T-cell (primary cell): ENCODE results near the gene TLE3. TPM values are rescaled to one million over a fixed set of nuclear protein-coding genes. Genes with fewer than 3 reads are reported as not detected.

ENCODE experiments used
- ATAC-seq, 4 experiments: fragments of 200-7000 bp in 3 of 4; fragments of 150-1000 bp in 1 of 4; cut with Tn5 transposase; replicated peaks in 1 of 4; 1 replicate in 3 of 4; 2 replicates in 1 of 4; pipeline ENCODE4 v1.10.0; 2021; ENCODE audit warnings: moderate library complexity in 3 of 4, mild to moderate bottlenecking in 2 of 4, moderate number of reproducible peaks in 1 of 4
- CTCF ChIA-PET, 2 donors: fragments of 300-600 bp; sonication (Branson Sonifier 250); formaldehyde crosslinking; loops; one replicate each; lab custom pipeline; 2022; ENCODE audit warnings: antibody characterized with exemption in 2 of 2; lab: Charles Lee
- POLR2A ChIA-PET, 2 donors: fragments of 300-600 bp; sonication (Branson Sonifier 250); formaldehyde crosslinking; loops; one replicate each; lab custom pipeline; 2022; ENCODE audit warnings: antibody characterized with exemption in 2 of 2; lab: Charles Lee
- DNase-seq, 35 experiments: peaks; one replicate each; pipeline versions ENCODE4 v3.0.0 to v3.0.0-alpha.2; 2013 to 2023
- H3K27ac ChIP-seq: one replicate; pipeline ENCODE4 v1.5.1; 2013; ENCODE audit warnings: low read length
- H3K27me3 ChIP-seq, 2 experiments: replicated peaks in 1 of 2; 1 replicate in 1 of 2; 2 replicates in 1 of 2; pipeline versions ENCODE4 v1.6.1 to v1.7.0; 2013; ENCODE audit warnings: low read length in 1 of 2, mixed read lengths in 1 of 2; ENCODE audit not compliant: control insufficient read depth in 2 of 2, insufficient read depth in 2 of 2; ENCODE audit errors: extremely low read depth in 1 of 2
- H3K36me3 ChIP-seq, 2 donors: 1 replicate in 1 of 2; 2 replicates in 1 of 2; pipeline versions ENCODE4 v1.6.1 to v1.7.0; 2013; ENCODE audit warnings: low read length in 1 of 2; ENCODE audit not compliant: control insufficient read depth in 2 of 2, insufficient read depth in 1 of 2; ENCODE audit errors: extremely low read depth in 1 of 2
- H3K4me1 ChIP-seq, 2 experiments: 1 replicate in 1 of 2; 2 replicates in 1 of 2; pipeline versions ENCODE4 v1.6.1 to v1.7.0; 2013; ENCODE audit warnings: low read length in 2 of 2, mixed read lengths in 1 of 2; ENCODE audit not compliant: insufficient read depth in 2 of 2, control insufficient read depth in 1 of 2; ENCODE audit errors: extremely low read depth in 1 of 2
- H3K4me3 ChIP-seq, 2 donors: 1 replicate in 1 of 2; 2 replicates in 1 of 2; pipeline versions ENCODE4 v1.5.1 to v1.7.0; 2013; ENCODE audit warnings: mild to moderate bottlenecking in 2 of 2, low read length in 1 of 2, moderate library complexity in 1 of 2; ENCODE audit not compliant: control insufficient read depth in 1 of 2; ENCODE audit errors: extremely low read depth in 1 of 2
- H3K9me3 ChIP-seq: 2 replicates; pipeline ENCODE4 v1.7.0; 2013
- H3K27ac Mint-ChIP-seq, 2 donors: one replicate each; pipeline ENCODE4 v1.8.0; 2020 to 2021; ENCODE audit warnings: mild to moderate bottlenecking in 2 of 2, mixed read lengths in 2 of 2
- H3K27me3 Mint-ChIP-seq, 2 donors: one replicate each; pipeline ENCODE4 v1.8.0; 2021 to 2022; ENCODE audit warnings: mixed read lengths in 2 of 2
- H3K36me3 Mint-ChIP-seq: one replicate; pipeline ENCODE4 v1.8.0; 2021; ENCODE audit warnings: mixed read lengths
- H3K4me1 Mint-ChIP-seq, 3 donors: one replicate each; pipeline ENCODE4 v1.8.0; 2020 to 2022; ENCODE audit warnings: mixed read lengths in 3 of 3, mild to moderate bottlenecking in 1 of 3
- H3K4me3 Mint-ChIP-seq, 3 donors: one replicate each; pipeline ENCODE4 v1.8.0; 2020 to 2022; ENCODE audit warnings: mild to moderate bottlenecking in 3 of 3, mixed read lengths in 3 of 3, moderate library complexity in 3 of 3
- H3K9me3 Mint-ChIP-seq, 3 donors: one replicate each; pipeline ENCODE4 v1.8.0; 2020 to 2022; ENCODE audit warnings: mixed read lengths in 3 of 3
- WGBS: methylation state at CpG from one replicate; pipeline ENCODE4 v1.1.5; 2013; ENCODE audit warnings: missing lambda C conversion rate; ENCODE audit not compliant: insufficient coverage; 5-methylcytosine and 5-hydroxymethylcytosine counted together
- total RNA-seq, 35 experiments: library from RNA in 6 of 35; stranded (reverse) in 6 of 35; fragments of 120-200 nt in 1 of 35; gene quantifications; one replicate each; pipeline versions ENCODE4 v1.2.1 to v1.2.4 and lab custom pipeline; 2013 to 2026

The TLE3 gene
- total RNA-seq, 5 donors from 2014 or later (not counting 1 experiment from before 2014, with no cell fraction given): 99.2 to 174 (median 160) TPM

- Histone ChIP-seq H3K36me3 (peaks cover 13 to 26% of the 10 kb centered on the region in 2 donors), H3K4me1 (peaks cover 39 to 76% of the 10 kb centered on the region in 2 experiments), H3K27me3 (no peaks in the 10 kb centered on the region), H3K9me3 (no peaks in the 10 kb centered on the region), H3K4me3 (peak overlapping the region; percentile 83 to 85), H3K27ac (no peak overlapping the region)
- ATAC-seq: no peak
- WGBS: 44% methylated on average over 3 of the region's 8 CpGs
- H3K4me1 Mint-ChIP-seq: peaks cover 53 to 73% (median 67%) of the 10 kb centered on the region in 3 donors
- peak overlapping the region; percentile 82 to 87 for H3K27ac Mint-ChIP-seq
- no peaks in the 10 kb centered on the region for H3K9me3 Mint-ChIP-seq
- ChIA-PET CTCF (no interaction called here), POLR2A (interaction anchor here in 1 of 2 donors (0.6 kb wide), 1 partner anchor 47 kb away, joined by 3 read pairs; no protein-coding TSS in a partner anchor)
- peaks cover 34% of the 10 kb centered on the region for H3K36me3 Mint-ChIP-seq
- peak in 4 of 35 experiments; percentile 13 to 44 (median 24) for DNase-seq
- peak overlapping the region; percentile 94 to 98 (median 97) for H3K4me3 Mint-ChIP-seq
- H3K27me3 Mint-ChIP-seq: no peaks in the 10 kb centered on the region
Measured at GRCh38 chr15:70094690-70095311, 2.9 kb downstream of the TLE3 start.

GRCh38 chr15:70093481-70094319, 4.0 kb downstream of the TLE3 start:
- H3K9me3 ChIP-seq: no peaks in the 10 kb centered on the region
- ATAC-seq (no peak), DNase-seq (no peak)
- CTCF ChIA-PET: interaction anchor here in 1 of 2 donors (0.7 kb wide), 1 partner anchor 373 kb away, joined by 3 read pairs; no protein-coding TSS in a partner anchor
- H3K36me3 ChIP-seq: peaks cover 13 to 33% of the 10 kb centered on the region in 2 donors
- peaks cover 39 to 78% of the 10 kb centered on the region in 2 experiments for H3K4me1 ChIP-seq
- WGBS: 55% methylated on average over 4 of the region's 11 CpGs
- no peaks in the 10 kb centered on the region for H3K27me3 ChIP-seq
- peak overlapping the region; percentile 94 to 98 (median 97) for H3K4me3 Mint-ChIP-seq
- POLR2A ChIA-PET: interaction anchor here (0.5 to 1.0 kb wide), 3 partner anchors 14 to 616 kb away, joined by 3 to 6 read pairs (median 3); no protein-coding TSS in a partner anchor
- no peaks in the 10 kb centered on the region for H3K27me3 Mint-ChIP-seq
- peaks cover 44% of the 10 kb centered on the region for H3K36me3 Mint-ChIP-seq
- peak overlapping the region in 1 of 2 donors; percentile 85 for H3K4me3 ChIP-seq
- no peaks in the 10 kb centered on the region for H3K9me3 Mint-ChIP-seq
- peaks cover 61 to 76% (median 71%) of the 10 kb centered on the region in 3 donors for H3K4me1 Mint-ChIP-seq
- no peak overlapping the region for H3K27ac ChIP-seq
- H3K27ac Mint-ChIP-seq: peak overlapping the region in 1 of 2 donors; percentile 66

GRCh38 chr15:70093070-70093469, 4.6 kb downstream of the TLE3 start:
- Mint-ChIP-seq H3K27ac (no peak overlapping the region), H3K4me1 (peaks cover 65 to 77% (median 73%) of the 10 kb centered on the region in 3 donors), H3K27me3 (no peaks in the 10 kb centered on the region), H3K4me3 (peak overlapping the region; percentile 22 to 98 (median 94)), H3K36me3 (peaks cover 48% of the 10 kb centered on the region), H3K9me3 (no peaks in the 10 kb centered on the region)
- no peak overlapping the region for H3K27ac ChIP-seq
- ATAC-seq (no peak), DNase-seq (no peak)
- no peaks in the 10 kb centered on the region for H3K27me3 ChIP-seq
- WGBS: 61% methylated on average over 2 of the region's 3 CpGs
- H3K4me3 ChIP-seq: no peak overlapping the region
- CTCF ChIA-PET: no interaction called here
- peaks cover 37 to 73% of the 10 kb centered on the region in 2 experiments for H3K4me1 ChIP-seq
- POLR2A ChIA-PET: interaction anchor here in 1 of 2 donors (1.0 kb wide), 1 partner anchor 13 kb away, joined by 6 read pairs; no protein-coding TSS in a partner anchor
- H3K9me3 ChIP-seq: no peaks in the 10 kb centered on the region
- peaks cover 13 to 38% of the 10 kb centered on the region in 2 donors for H3K36me3 ChIP-seq

- WGBS: 97% methylated on average over 6 of the region's 6 CpGs
- Histone ChIP-seq H3K36me3 (peaks cover 13 to 40% of the 10 kb centered on the region in 2 donors), H3K27ac (no peak overlapping the region), H3K4me3 (peak overlapping the region in 1 of 2 donors; percentile 15), H3K4me1 (peaks cover 37 to 73% of the 10 kb centered on the region in 2 experiments), H3K9me3 (no peaks in the 10 kb centered on the region), H3K27me3 (no peaks in the 10 kb centered on the region)
- Mint-ChIP-seq H3K27ac (peak overlapping the region; percentile 22 to 36), H3K9me3 (no peaks in the 10 kb centered on the region), H3K36me3 (peaks cover 51% of the 10 kb centered on the region), H3K4me3 (peak overlapping the region; percentile 22 to 98 (median 94)), H3K4me1 (peaks cover 70 to 77% (median 74%) of the 10 kb centered on the region in 3 donors), H3K27me3 (no peaks in the 10 kb centered on the region)
- POLR2A ChIA-PET: no interaction called here
- ATAC-seq: no peak
- no peak for DNase-seq
- CTCF ChIA-PET: interaction anchor here (0.6 to 1.5 kb wide), 2 partner anchors 70 to 615 kb away, joined by 3 to 4 read pairs; no protein-coding TSS in a partner anchor
Measured at GRCh38 chr15:70092464-70093027, 5.2 kb downstream of the TLE3 start.

GRCh38 chr15:70091726-70092463, 5.8 kb downstream of the TLE3 start:
- ChIA-PET POLR2A (no interaction called here), CTCF (interaction anchor here (0.6 to 1.5 kb wide), 3 partner anchors 10 to 614 kb away, joined by 3 to 4 read pairs (median 4); no protein-coding TSS in a partner anchor)
- peak in 1 of 35 experiments; percentile 48 for DNase-seq
- no peaks in the 10 kb centered on the region for H3K27me3 Mint-ChIP-seq
- H3K4me3 Mint-ChIP-seq: peak overlapping the region; percentile 22 to 94 (median 25)
- H3K9me3 ChIP-seq: no peaks in the 10 kb centered on the region
- WGBS: 32% methylated on average over 4 of the region's 12 CpGs
- no peaks in the 10 kb centered on the region for H3K27me3 ChIP-seq
- peaks cover 13 to 41% of the 10 kb centered on the region in 2 donors for H3K36me3 ChIP-seq
- H3K27ac ChIP-seq: no peak overlapping the region
- H3K36me3 Mint-ChIP-seq: peaks cover 56% of the 10 kb centered on the region
- H3K27ac Mint-ChIP-seq: peak overlapping the region in 1 of 2 donors; percentile 34
- H3K4me1 Mint-ChIP-seq: peaks cover 77 to 81% (median 80%) of the 10 kb centered on the region in 3 donors
- no peak for ATAC-seq
- no peaks in the 10 kb centered on the region for H3K9me3 Mint-ChIP-seq
- H3K4me3 ChIP-seq: peak overlapping the region in 1 of 2 donors; percentile 15
- H3K4me1 ChIP-seq: peaks cover 38 to 76% of the 10 kb centered on the region in 2 experiments
